Eye (tissue), 1 donor: Measurements from ENCODE around the gene KCTD19.

Experiments used
- DNase-seq: peaks from one replicate; pipeline ENCODE4 v3.0.0-alpha.2; 2015

Gene KCTD19

GRCh38 chr16:67240506-67240905, 86.0 kb downstream of the KCTD19 start:
- DNase-seq, result no peak
